Activated CD4-positive, alpha-beta T cell treated with anti-CD3 and anti-CD28 coated beads, Interleukin-2, amount 50 U/mL, for 4 hours (primary cell): ENCODE data around the gene GBX2.

Experiments
- DNase-seq, 2 experiments: peaks; one replicate each; pipeline ENCODE4 v3.0.0-alpha.2; 2020

GBX2 gene

GRCh38 chr2:236180076-236180816 is 12.1 kb upstream of the GBX2 start:
- DNase-seq, result no peak

- no peak for DNase-seq
These were observed 11.3 kb upstream of the GBX2 start for GRCh38 chr2:236179236-236180075.

DNA sequence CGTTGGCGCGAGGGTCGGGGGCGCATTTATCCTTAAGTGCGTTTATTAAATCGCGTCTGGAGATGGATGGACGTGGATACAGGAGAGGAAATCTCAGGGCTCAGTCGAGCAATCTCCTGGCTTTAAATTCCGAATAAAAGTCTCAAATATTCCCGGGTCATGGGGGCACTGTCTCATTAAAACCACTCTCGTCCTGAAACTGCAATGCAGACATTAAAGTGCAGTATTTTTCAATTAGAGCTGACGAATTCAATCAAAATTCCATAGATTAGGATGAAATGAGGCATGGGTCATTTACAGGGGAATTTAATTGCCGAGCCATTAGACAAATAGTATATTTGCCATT is 10.7 kb upstream of the GBX2 start:
- DNase-seq, result no peak

- DNase-seq, result peak in 1 of 2 experiments; percentile 6
These were observed 10.0 kb upstream of the GBX2 start for GRCh38 chr2:236177967-236178889.

DNA sequence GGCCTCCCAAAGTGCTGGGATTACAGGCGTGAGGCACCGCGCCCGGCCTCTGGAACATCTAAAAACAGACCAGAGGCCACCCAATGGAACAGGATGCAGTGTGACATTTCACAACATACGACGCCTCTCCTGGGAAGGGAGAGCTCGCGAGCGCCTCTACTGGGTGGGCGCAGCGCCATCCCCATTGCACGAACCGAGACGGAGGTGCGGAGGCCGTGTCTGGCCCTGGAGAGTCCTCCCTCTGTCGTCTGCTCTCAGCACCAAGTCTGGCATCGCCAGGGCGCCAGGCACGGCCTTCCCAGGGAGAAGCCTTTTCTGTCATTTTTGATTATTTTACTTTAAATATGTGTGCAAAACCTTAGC is 9.4 kb upstream of the GBX2 start:
- no peak for DNase-seq

DNA sequence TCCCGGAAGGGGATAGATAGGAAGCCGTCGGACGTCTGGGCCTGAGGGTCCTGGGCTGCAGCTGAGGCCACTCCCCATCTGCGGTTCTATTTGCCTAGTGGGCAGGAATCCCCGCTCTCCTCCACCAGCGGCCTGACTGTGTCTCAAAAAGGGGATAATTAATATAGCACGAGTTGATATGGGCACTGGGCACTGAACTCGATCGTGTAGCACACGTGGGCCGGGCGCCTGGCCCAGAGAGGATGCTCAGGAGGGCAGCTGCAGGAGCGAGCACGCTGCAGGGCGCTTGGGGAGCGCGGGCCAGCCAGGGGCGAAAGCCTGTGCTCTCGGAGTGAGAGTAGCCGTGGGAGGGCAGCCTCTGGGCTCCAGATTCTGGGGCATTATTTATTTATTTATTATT is 8.8 kb upstream of the GBX2 start:
- DNase-seq, result no peak

DNA sequence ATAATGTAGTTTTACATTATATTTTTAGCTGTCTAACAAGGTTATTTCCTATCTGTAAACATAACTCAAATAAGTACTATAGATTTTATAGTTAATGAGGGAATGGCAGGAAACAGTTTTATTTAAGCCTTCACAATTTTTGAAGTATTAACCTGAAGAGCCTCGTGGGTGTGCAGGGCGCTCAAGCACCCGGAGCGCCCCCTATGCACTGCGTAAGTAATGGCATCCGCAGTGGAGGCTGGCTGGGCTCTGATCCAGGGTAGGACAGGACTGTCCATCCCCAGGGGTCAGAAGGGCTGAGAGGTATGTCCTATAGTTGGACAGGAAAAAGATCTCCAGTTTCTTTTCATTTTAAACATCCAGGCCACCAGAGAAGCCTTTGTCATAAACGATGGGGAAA is 8.2 kb upstream of the GBX2 start:
- no peak for DNase-seq

DNA sequence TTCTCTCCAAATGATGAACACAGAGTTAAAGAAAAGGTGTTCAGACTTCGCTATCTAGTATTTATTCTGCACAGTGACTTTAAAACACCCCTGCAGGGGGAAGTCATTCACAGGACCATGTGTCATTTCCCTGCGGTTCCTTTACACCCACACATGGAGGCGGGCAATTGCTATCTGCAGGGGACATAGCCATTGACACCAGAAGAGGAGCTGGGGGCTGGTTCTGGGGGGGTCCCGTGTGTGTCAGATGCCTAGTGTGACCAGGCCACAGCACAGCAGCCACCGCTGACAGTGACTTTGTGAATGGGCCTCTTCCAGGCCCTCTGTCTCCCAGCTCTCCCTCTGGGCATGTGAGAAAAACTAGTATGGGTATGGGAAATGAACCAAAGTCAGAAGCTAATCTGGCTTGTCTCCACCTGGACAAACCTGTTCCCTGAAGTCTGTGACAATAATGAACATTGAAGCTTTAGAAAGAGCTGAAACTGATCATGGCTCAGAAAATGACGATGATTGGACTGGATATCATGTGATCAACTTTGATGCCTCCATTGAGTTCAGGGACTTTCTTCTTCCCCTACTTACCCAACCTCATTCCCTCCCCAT is 7.5 kb upstream of the GBX2 start:
- DNase-seq, result no peak

- no peak for DNase-seq
These were observed 5.8 kb upstream of the GBX2 start for GRCh38 chr2:236173729-236174607.

DNA sequence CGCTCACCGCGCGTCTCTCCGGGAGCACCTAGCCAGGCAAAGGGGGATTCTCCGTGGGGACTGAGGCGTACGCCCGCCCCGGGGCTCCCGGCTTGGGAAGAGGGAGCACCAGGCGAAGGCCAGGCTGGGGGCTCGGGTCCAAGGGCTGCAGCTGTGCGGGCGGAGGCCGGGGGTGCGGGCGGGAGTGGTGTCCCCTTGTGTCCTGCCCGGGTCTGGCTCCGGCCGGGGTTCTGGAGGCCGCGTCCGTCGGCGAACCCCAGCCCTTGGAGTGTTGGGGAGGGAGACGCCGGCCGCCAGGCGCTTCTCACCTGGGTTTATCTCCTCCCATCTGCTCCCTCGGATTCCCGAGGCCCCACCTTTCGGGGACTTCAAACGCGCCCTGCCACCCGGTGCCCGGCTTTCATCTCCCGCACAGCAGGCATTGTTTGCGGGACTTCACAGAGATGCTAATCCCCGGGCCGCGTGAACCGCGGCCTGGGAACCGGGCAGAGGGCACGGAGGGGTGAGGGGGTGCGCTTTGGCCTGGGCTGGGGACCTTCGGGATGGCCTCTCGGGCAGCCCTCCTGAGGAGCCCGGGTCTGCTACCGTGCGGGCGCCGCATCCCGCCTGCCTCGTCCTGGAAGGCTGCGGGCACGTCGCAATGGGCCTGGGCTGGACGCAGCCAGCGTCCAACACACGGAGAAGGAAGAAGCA is 5.0 kb upstream of the GBX2 start:
- no peak for DNase-seq

GRCh38 chr2:236172255-236173035 is 4.3 kb upstream of the GBX2 start:
- DNase-seq, result no peak

DNA sequence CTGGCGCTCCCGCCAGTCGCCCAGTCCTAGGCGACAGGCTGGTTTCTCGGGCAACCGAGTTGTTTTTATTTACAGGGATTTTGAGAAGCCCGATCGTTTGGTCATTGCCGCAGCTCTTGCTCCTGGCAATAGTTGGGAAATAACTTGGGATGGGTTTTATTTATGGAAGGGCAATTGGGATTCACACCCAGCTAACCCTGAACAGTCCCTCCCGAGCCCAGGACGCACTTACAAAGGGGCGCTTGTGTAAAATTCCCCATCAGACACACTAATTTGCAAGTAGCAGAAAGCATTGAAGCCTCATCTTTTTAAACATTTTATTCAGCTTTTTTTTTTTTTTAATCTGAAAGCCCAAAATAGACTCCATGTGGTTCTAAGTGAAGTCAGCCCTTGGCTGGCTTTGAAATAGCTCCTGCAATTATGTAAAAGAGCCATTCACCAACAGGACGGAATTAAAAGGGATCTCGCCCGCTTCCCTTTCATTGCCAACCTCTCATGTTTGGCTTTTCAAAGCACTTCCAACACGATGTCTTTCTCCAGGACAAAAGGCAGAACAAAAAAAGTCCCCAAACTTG is 3.6 kb upstream of the GBX2 start:
- no peak for DNase-seq

DNA sequence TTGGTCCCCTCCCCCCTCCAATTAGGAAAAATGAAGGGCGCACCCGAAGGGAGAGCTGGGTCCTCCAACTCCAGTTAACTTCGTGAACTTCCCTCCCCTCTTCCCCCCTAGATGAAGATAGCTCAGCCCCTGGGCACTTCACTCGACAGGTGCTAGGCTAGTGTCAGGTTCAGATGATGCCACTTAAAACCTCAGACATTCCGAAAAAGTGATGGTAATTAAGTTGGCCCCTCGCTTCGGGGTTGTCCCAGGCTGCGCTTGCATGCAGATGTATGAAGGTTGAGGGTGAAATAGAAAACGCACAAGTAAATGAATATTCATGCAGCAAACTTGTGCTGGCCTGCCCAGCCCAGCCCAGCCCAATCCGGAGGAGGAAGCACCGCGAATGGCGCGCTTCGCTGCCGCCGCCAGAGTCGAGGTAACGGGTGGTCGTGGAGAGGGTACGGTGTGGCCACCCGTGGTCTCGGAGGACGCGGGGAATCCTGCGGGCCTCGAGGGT is 3.0 kb upstream of the GBX2 start:
- no peak for DNase-seq

GRCh38 chr2:236170590-236171165 is 2.5 kb upstream of the GBX2 start:
- DNase-seq, result no peak

- no peak for DNase-seq
These were observed 1.8 kb upstream of the GBX2 start for GRCh38 chr2:236169741-236170589.

- no peak for DNase-seq
These were observed 1.1 kb upstream of the GBX2 start for GRCh38 chr2:236169151-236169721.

DNA sequence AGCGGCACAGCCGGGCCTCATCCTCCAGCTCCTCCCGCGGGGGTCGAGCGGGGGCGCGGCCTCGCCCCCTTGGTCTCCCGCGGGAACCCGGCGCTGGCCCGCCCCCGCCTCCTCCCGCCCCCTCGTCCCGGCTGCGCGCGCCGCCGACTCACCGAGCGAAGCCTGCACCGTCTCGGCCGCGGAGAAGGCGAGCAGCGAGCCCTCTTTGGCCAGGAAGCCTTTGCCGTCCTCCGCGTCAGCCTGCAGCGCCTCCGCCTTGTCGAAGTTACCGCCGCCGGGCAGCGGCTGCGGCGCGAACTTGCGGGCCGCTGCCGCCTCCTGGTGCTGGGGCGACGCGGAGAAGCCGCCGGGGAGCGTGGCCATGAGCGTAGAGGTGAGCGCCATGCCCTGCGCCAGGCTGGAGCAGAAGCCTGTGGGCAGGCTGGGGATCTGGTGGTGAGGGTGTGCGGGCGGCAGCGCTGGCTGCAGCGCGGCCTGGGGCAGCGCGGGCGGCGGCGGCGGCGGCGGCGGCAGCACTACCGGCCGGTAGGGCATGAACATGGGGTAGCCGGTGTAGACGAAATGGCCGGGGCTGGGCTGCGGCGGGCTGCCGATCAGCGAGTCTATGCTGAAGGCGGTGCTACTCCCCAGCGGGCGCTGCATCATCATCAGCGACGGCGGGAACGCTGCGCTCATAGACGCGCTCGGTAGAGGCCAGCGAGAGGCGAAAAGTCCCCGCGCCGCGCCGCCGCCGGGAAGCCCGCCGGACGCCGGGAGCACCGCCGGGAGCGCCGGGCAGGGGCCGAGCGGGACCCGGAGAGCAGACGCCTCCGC is 683 bp downstream of the GBX2 start:
- no peak for DNase-seq
